ENCODE measurements around the gene ROR2. TPM values are rescaled to one million over a fixed set of nuclear protein-coding genes. Genes with fewer than 3 reads are reported as not detected.

ROR2 gene
- total and polyA plus RNA-seq, 11 donors: 0.18 to 9.0 (median 0.49) TPM

DNA sequence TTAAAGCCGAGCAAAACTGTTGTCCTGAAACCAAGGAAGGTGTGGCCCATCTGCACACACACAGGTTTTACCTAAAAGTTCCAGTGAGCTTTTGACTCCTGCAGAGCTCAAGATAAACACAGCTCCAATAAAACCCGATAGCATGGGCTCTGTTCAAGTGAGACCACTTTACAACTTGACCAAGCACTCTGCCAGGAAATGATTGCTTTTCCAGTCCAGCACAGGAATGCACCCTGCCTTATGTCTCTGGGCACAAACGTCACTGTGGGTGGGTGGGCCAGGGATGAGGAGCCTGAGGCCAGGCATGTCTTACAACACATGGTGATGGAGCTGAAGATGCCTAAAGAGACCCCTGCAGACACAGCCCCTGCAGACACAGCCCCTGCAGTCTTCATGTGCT, 115.3 kb downstream of the ROR2 start:
- intact Hi-C loops (cut with DNase I): no loop called here
- H3K27me3 ChIP-seq: peaks cover 0 to 4% (median 0%) of the 10 kb centered on the region in 9 donors
- H3K4me1 ChIP-seq: peaks cover 0 to 6% (median 0%) of the 10 kb centered on the region in 12 donors
- H3K9me3 ChIP-seq: no peaks in the 10 kb centered on the region
- H3K27ac ChIP-seq: peak overlapping the region in 1 of 12 donors; percentile 69
- peak in 1 of 5 donors; percentile 7 for DNase-seq
- no peak for TF ChIP-seq POLR2A (IDR thresholded peaks at IDR 0.05)
- TF ChIP-seq, protein P1, sequence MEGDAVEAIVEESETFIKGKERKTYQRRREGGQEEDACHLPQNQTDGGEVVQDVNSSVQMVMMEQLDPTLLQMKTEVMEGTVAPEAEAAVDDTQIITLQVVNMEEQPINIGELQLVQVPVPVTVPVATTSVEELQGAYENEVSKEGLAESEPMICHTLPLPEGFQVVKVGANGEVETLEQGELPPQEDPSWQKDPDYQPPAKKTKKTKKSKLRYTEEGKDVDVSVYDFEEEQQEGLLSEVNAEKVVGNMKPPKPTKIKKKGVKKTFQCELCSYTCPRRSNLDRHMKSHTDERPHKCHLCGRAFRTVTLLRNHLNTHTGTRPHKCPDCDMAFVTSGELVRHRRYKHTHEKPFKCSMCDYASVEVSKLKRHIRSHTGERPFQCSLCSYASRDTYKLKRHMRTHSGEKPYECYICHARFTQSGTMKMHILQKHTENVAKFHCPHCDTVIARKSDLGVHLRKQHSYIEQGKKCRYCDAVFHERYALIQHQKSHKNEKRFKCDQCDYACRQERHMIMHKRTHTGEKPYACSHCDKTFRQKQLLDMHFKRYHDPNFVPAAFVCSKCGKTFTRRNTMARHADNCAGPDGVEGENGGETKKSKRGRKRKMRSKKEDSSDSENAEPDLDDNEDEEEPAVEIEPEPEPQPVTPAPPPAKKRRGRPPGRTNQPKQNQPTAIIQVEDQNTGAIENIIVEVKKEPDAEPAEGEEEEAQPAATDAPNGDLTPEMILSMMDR (IDR thresholded peaks at IDR 0.05): no peak
- 50 to 63% (median 55%) methylated on average over 2 to 3 of the region's 3 CpGs for WGBS, 4 donors
- no peak overlapping the region for H3K4me3 ChIP-seq
- no peaks in the 10 kb centered on the region for H3K36me3 ChIP-seq
- ATAC-seq: no peak

DNA sequence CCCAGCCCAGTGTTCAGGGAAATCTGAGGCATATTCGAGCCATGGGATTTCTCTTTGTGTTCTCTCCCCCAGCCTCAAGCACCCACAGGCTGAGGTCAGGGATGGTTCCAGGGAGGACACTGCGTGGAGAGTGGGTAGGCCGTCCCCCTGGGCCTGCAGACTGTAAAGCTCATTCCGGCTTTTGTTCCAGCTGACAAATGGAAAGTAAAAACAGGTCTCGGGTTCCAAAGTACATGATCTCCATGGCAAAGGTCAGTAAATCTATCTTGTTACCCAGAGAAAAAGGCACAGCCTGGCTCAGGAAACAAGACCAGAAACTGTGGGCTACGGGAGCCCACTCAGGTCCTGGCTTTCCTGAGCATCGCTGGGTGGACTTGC, 116.2 kb downstream of the ROR2 start:
- Histone ChIP-seq H3K27me3 (peaks cover 0 to 4% (median 0%) of the 10 kb centered on the region in 9 donors), H3K36me3 (no peaks in the 10 kb centered on the region), H3K4me1 (peaks cover 0 to 6% (median 0%) of the 10 kb centered on the region in 12 donors), H3K27ac (peak overlapping the region in 1 of 12 donors; percentile 69), H3K4me3 (no peak overlapping the region), H3K9me3 (no peaks in the 10 kb centered on the region)
- no peak for TF ChIP-seq POLR2A (IDR thresholded peaks at IDR 0.05)
- TF ChIP-seq, protein P1 (IDR thresholded peaks at IDR 0.05): no peak
- ATAC-seq: no peak
- intact Hi-C loops (cut with DNase I): no loop called here
- WGBS, 4 donors: 67 to 74% (median 71%) methylated on average over 7 of the region's 7 CpGs
- peak in 1 of 5 donors; percentile 8 for DNase-seq

DNA sequence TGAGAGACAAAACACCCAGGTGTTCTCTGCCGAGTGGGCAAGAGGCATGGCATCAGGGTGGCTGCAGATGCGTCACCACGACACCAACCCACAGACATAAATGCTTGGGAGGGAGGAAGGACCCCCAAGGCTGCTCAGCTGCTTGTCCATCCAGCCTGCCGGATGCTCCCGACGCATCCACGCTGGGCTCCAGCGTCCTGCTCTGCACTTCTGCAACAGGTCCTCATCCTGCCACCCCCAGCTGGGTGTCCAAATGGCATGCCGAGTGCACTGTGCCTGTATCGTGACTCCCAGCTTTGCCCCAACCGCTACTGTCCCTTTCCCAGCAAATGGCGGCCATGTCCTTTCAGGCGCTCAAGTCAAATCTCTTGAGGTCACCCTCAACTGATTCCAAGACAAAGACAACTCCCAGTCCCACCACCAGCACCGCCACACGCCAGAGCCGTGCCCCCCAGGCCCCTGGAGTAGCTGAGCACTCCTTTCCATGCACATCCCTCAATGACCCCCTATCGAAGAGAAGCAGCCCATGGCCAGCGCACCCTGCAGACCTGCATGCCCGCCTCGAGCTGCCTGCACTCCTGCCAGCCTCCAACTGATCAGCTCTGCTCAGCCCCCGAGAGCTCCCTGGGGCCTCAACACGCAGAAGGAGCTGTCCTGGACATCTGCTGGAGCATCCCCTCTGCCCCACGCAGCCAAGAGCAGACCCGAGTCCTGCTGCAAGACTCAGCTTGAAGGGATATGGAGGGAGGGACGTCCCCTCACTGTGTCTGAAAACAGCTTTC, 116.7 kb downstream of the ROR2 start:
- Histone ChIP-seq H3K27ac (peak overlapping the region in 1 of 12 donors; percentile 69), H3K4me3 (no peak overlapping the region), H3K9me3 (no peaks in the 10 kb centered on the region), H3K27me3 (peaks cover 0 to 4% (median 0%) of the 10 kb centered on the region in 9 donors), H3K36me3 (no peaks in the 10 kb centered on the region), H3K4me1 (peaks cover 0 to 6% (median 0%) of the 10 kb centered on the region in 12 donors)
- DNase-seq (peak in 1 of 5 donors; percentile 36), ATAC-seq (no peak)
- TF ChIP-seq POLR2A (IDR thresholded peaks at IDR 0.05): no peak
- TF ChIP-seq, protein P1 (IDR thresholded peaks at IDR 0.05): no peak
- intact Hi-C loops (cut with DNase I): no loop called here
- WGBS, 4 donors: 84 to 90% (median 89%) methylated on average over 23 to 25 of the region's 25 CpGs

DNA sequence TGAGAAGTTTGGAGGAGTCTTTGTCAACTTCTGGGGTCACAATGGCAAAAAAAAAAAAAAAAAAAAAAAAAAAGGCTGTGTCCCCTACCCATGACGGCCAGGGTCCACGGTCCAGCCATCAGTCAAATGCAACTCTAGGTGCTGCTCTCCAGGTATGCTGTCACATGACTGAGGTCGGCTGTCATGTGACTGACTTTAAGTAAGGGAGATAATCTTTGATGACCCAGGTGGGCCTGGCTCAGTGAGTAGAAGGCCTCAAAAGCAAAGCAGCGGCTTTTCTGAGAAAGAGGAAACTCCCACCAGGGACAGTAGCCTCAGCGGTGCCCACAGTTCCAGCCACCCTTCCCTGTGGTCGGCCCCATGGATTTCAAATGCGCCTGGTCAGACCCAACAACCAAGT, 117.7 kb downstream of the ROR2 start:
- Histone ChIP-seq H3K36me3 (no peaks in the 10 kb centered on the region), H3K4me1 (peaks cover 0 to 4% (median 0%) of the 10 kb centered on the region in 12 donors), H3K4me3 (no peak overlapping the region), H3K27ac (no peak overlapping the region), H3K9me3 (no peaks in the 10 kb centered on the region), H3K27me3 (peaks cover 0 to 4% (median 0%) of the 10 kb centered on the region in 9 donors)
- 91 to 96% (median 93%) methylated on average over 7 of the region's 7 CpGs for WGBS, 4 donors
- no peak for TF ChIP-seq POLR2A (IDR thresholded peaks at IDR 0.05)
- TF ChIP-seq, protein P1 (IDR thresholded peaks at IDR 0.05): no peak
- ATAC-seq: no peak
- intact Hi-C loops (cut with DNase I): no loop called here
- no peak for DNase-seq

All from heart left ventricle (tissue), 16 donors.